BLaER1 (cell line): ENCODE data around the gene LCE2D.
"Not testable (repeated sequence)": the region's sequence is repeated elsewhere in the genome, so short reads cannot be mapped to it uniquely, and the experiment has no call there.

Experiments used
- H3K27ac ChIP-seq: shearing (Covaris generic); formaldehyde crosslinking; 2 replicates; pipeline ENCODE4 v1.8.1; 2022
- H3K27me3 ChIP-seq: shearing (Covaris generic); formaldehyde crosslinking; 2 replicates; pipeline ENCODE4 v1.8.1; 2022
- H3K36me3 ChIP-seq: shearing (Covaris generic); formaldehyde crosslinking; 2 replicates; pipeline ENCODE4 v1.8.1; 2022
- H3K4me1 ChIP-seq: shearing (Covaris generic); formaldehyde crosslinking; 2 replicates; pipeline ENCODE4 v1.8.1; 2022
- H3K4me2 ChIP-seq: shearing (Covaris generic); formaldehyde crosslinking; 2 replicates; pipeline ENCODE4 v1.8.1; 2022
- H3K4me3 ChIP-seq: shearing (Covaris generic); formaldehyde crosslinking; 2 replicates; pipeline ENCODE4 v1.8.1; 2022
- H3K9ac ChIP-seq: shearing (Covaris generic); formaldehyde crosslinking; 2 replicates; pipeline ENCODE4 v1.8.1; 2022
- H3K9me3 ChIP-seq: shearing (Covaris generic); formaldehyde crosslinking; 2 replicates; pipeline ENCODE4 v1.8.1; 2022
- H4K20me1 ChIP-seq: shearing (Covaris generic); formaldehyde crosslinking; 2 replicates; pipeline ENCODE4 v1.8.1; 2022
- Cebpa-rat ChIP-seq: shearing (Covaris generic); IDR thresholded peaks from 2 replicates; pipeline ENCODE4 v1.8.1; 2022

LCE2D gene

GRCh38 chr1:152683846-152684245 lies 20.7 kb downstream of the LCE2D start:
- no peaks in the 10 kb centered on the region for H3K36me3 ChIP-seq
- no peak overlapping the region for H3K9ac ChIP-seq
- no peaks in the 10 kb centered on the region for H3K9me3 ChIP-seq
- no peaks in the 10 kb centered on the region for H3K27me3 ChIP-seq
- no peaks in the 10 kb centered on the region for H4K20me1 ChIP-seq
- TF ChIP-seq Cebpa-rat, result no peak
- H3K4me3 ChIP-seq, result no peak overlapping the region
- no peaks in the 10 kb centered on the region for H3K4me1 ChIP-seq
- H3K27ac ChIP-seq, result no peak overlapping the region
- no peak overlapping the region for H3K4me2 ChIP-seq

- H3K4me2 ChIP-seq, result not testable (repeated sequence)
Observed at GRCh38 chr1:152685823-152686222, 22.6 kb downstream of the LCE2D start, which contains the start of gene LCE2B. Gene LCE2B, plus strand, starts transcription at chr1:152686123. Its CDS starts 721 bp downstream, at chr1:152686844.

GRCh38 chr1:152697701-152698600 lies 34.8 kb downstream of the LCE2D start, which contains the start of gene LCE2A:
Gene LCE2A, plus strand, starts transcription at chr1:152698345. Its CDS starts 557 bp downstream, at chr1:152698902.
- no peak within 1 kb of the TSS for H3K4me2 ChIP-seq
- H3K27me3 ChIP-seq, result no peaks in the 10 kb centered on the region
- H3K27ac ChIP-seq, result no peak within 1 kb of the TSS
- no peaks in the 10 kb centered on the region; the same call in 1 of the 2 replicates for H3K9me3 ChIP-seq
- H3K4me3 ChIP-seq, result no peak within 1 kb of the TSS
- H4K20me1 ChIP-seq, result no peaks in the 10 kb centered on the region
- no peak for TF ChIP-seq Cebpa-rat
- no peak within 1 kb of the TSS for H3K9ac ChIP-seq
- peaks cover 14% of the 10 kb centered on the region for H3K4me1 ChIP-seq
- H3K36me3 ChIP-seq, result no peaks in the 10 kb centered on the region

More at GRCh38 chr1:152685823-152686222, 22.6 kb downstream of the LCE2D start, which contains the start of gene LCE2B:
- H4K20me1 ChIP-seq, H3K36me3 ChIP-seq, H3K4me1 ChIP-seq, H3K9me3 ChIP-seq, H3K27ac ChIP-seq, H3K4me3 ChIP-seq, H3K9ac ChIP-seq, H3K27me3 ChIP-seq: not testable (repeated sequence)

- no peaks in the 10 kb centered on the region for H3K36me3 ChIP-seq
- no peak overlapping the region for H3K4me3 ChIP-seq
- H4K20me1 ChIP-seq, result no peaks in the 10 kb centered on the region
- H3K27ac ChIP-seq, result no peak overlapping the region
- TF ChIP-seq Cebpa-rat, result no peak
- H3K9ac ChIP-seq, result no peak overlapping the region; the same call in 1 of the 2 replicates
- H3K27me3 ChIP-seq, result no peaks in the 10 kb centered on the region
- no peaks in the 10 kb centered on the region for H3K9me3 ChIP-seq
- H3K4me1 ChIP-seq, result peaks cover 14% of the 10 kb centered on the region
- H3K4me2 ChIP-seq, result peak overlapping the region; percentile 58
Observed at GRCh38 chr1:152699746-152700145, 36.6 kb downstream of the LCE2D start.

- no peaks in the 10 kb centered on the region for H3K36me3 ChIP-seq
- no peak within 1 kb of the TSS for H3K4me2 ChIP-seq
- H3K27ac ChIP-seq, result no peak within 1 kb of the TSS
- H3K27me3 ChIP-seq, result no peaks in the 10 kb centered on the region
- no peak within 1 kb of the TSS for H3K4me3 ChIP-seq
- no peak within 1 kb of the TSS for H3K9ac ChIP-seq
- H4K20me1 ChIP-seq, result no peaks in the 10 kb centered on the region
- H3K4me1 ChIP-seq, result no peaks in the 10 kb centered on the region
- no peak for TF ChIP-seq Cebpa-rat
- no peaks in the 10 kb centered on the region for H3K9me3 ChIP-seq
Observed at GRCh38 chr1:152707860-152708259, 44.7 kb downstream of the LCE2D start, which contains the start of gene LCE4A. Gene LCE4A, plus strand, starts transcription at chr1:152708160. Its CDS starts 916 bp downstream, at chr1:152709076.
